NCI-H146 (cell line): Measurements from ENCODE around the gene EGF.
A peak's percentile ranks its signal among the peaks of the same experiment; 100 is the strongest.

ENCODE experiments used
- DNase-seq: peaks from one replicate; lab custom pipeline; 2025; lab: John Stamatoyannopoulos, UW

Gene EGF

GRCh38 chr4:109996526-109996925 lies 83.8 kb downstream of the EGF start:
- DNase-seq: no peak

- DNase-seq: peak; percentile 12
Measured at GRCh38 chr4:109998867-109999584, 86.3 kb downstream of the EGF start.

GRCh38 chr4:109999585-109999912 lies 86.9 kb downstream of the EGF start:
- no peak for DNase-seq

GRCh38 chr4:110002326-110002725 lies 89.6 kb downstream of the EGF start:
- no peak for DNase-seq

- no peak for DNase-seq
Measured at GRCh38 chr4:110003401-110004187, 90.9 kb downstream of the EGF start.

- DNase-seq: no peak
Measured at GRCh38 chr4:110004556-110004955, 91.9 kb downstream of the EGF start.

GRCh38 chr4:110005461-110006056 lies 92.9 kb downstream of the EGF start:
- peak; percentile 28 for DNase-seq

- no peak for DNase-seq
Measured at GRCh38 chr4:110007217-110007616, 94.5 kb downstream of the EGF start.

- DNase-seq: no peak
Measured at GRCh38 chr4:110008540-110008939, 95.9 kb downstream of the EGF start.

- peak; percentile 52 for DNase-seq
Measured at GRCh38 chr4:110009550-110009949, 96.9 kb downstream of the EGF start.

- DNase-seq: no peak
Measured at GRCh38 chr4:110010797-110011196, 98.1 kb downstream of the EGF start.

GRCh38 chr4:110012917-110013316 lies 100.2 kb downstream of the EGF start:
- DNase-seq: no peak

- DNase-seq: no peak
Measured at GRCh38 chr4:110014233-110014632, 101.5 kb downstream of the EGF start.

GRCh38 chr4:110019153-110019552 lies 106.5 kb downstream of the EGF start:
- no peak for DNase-seq

- no peak for DNase-seq
Measured at GRCh38 chr4:110020139-110020538, 107.5 kb downstream of the EGF start.

GRCh38 chr4:110020646-110021443 lies 108.2 kb downstream of the EGF start:
- DNase-seq: no peak

- no peak for DNase-seq
Measured at GRCh38 chr4:110022457-110022856, 109.8 kb downstream of the EGF start.

- no peak for DNase-seq
Measured at GRCh38 chr4:110025056-110025455, 112.4 kb downstream of the EGF start.

- no peak for DNase-seq
Measured at GRCh38 chr4:110025718-110026117, 113.0 kb downstream of the EGF start.

- DNase-seq: no peak
Measured at GRCh38 chr4:110032603-110033002, 119.9 kb downstream of the EGF start.

- no peak for DNase-seq
Measured at GRCh38 chr4:110033355-110034025, 120.8 kb downstream of the EGF start.

- no peak for DNase-seq
Measured at GRCh38 chr4:110034026-110034393, 121.3 kb downstream of the EGF start.
